ENCODE measurements around the gene TM7SF2.

The TM7SF2 gene

GRCh38 chr11:65087216-65087615 is 24.5 kb upstream of the TM7SF2 start:
- in situ Hi-C loops (cut with HindIII; ENCODE audit: low pct_ligation_motif_present, low pct_unique_long_range_greater_than_20kb, low sequenced_read_pairs) = no loop called here
- DNase-seq = no peak

GRCh38 chr11:65087827-65088226 is 23.8 kb upstream of the TM7SF2 start:
- in situ Hi-C loops (cut with HindIII; ENCODE audit: low pct_ligation_motif_present, low pct_unique_long_range_greater_than_20kb, low sequenced_read_pairs) = no loop called here
- DNase-seq = no peak

- in situ Hi-C loops (cut with HindIII; ENCODE audit: low pct_ligation_motif_present, low pct_unique_long_range_greater_than_20kb, low sequenced_read_pairs) = no loop called here
- DNase-seq = no peak
These were observed 22.1 kb upstream of the TM7SF2 start for GRCh38 chr11:65089621-65090020.

- in situ Hi-C loops (cut with HindIII; ENCODE audit: low pct_ligation_motif_present, low pct_unique_long_range_greater_than_20kb, low sequenced_read_pairs) = no loop called here
- no peak for DNase-seq
These were observed 21.0 kb upstream of the TM7SF2 start for GRCh38 chr11:65090628-65091027.

- DNase-seq = no peak
- in situ Hi-C loops (cut with HindIII; ENCODE audit: low pct_ligation_motif_present, low pct_unique_long_range_greater_than_20kb, low sequenced_read_pairs) = no loop called here
These were observed 16.2 kb upstream of the TM7SF2 start for GRCh38 chr11:65095427-65095826.

GRCh38 chr11:65095974-65096806 is 15.5 kb upstream of the TM7SF2 start, which contains the start of gene VPS51:
TSS of gene VPS51 (plus strand) at chr11:65096214. CDS start at chr11:65096251, 37 bp downstream.
- peak; percentile 81 for DNase-seq

GRCh38 chr11:65096926-65097325 is 14.7 kb upstream of the TM7SF2 start:
- no peak for DNase-seq
- in situ Hi-C loops (cut with HindIII; ENCODE audit: low pct_ligation_motif_present, low pct_unique_long_range_greater_than_20kb, low sequenced_read_pairs) = no loop called here

More at GRCh38 chr11:65095974-65096806, 15.5 kb upstream of the TM7SF2 start, which contains the start of gene VPS51:
- in situ Hi-C loops (cut with HindIII; ENCODE audit: low pct_ligation_motif_present, low pct_unique_long_range_greater_than_20kb, low sequenced_read_pairs) = no loop called here

- DNase-seq = no peak
- in situ Hi-C loops (cut with HindIII; ENCODE audit: low pct_ligation_motif_present, low pct_unique_long_range_greater_than_20kb, low sequenced_read_pairs) = no loop called here
These were observed 10.9 kb upstream of the TM7SF2 start for GRCh38 chr11:65100674-65101350.

- in situ Hi-C loops (cut with HindIII; ENCODE audit: low pct_ligation_motif_present, low pct_unique_long_range_greater_than_20kb, low sequenced_read_pairs) = no loop called here
- no peak for DNase-seq
These were observed 9.3 kb upstream of the TM7SF2 start for GRCh38 chr11:65102142-65103095.

- in situ Hi-C loops (cut with HindIII; ENCODE audit: low pct_ligation_motif_present, low pct_unique_long_range_greater_than_20kb, low sequenced_read_pairs) = no loop called here
- DNase-seq = no peak
These were observed 8.2 kb upstream of the TM7SF2 start for GRCh38 chr11:65103476-65103875.

GRCh38 chr11:65104628-65105027 is 7.0 kb upstream of the TM7SF2 start:
- DNase-seq = no peak
- in situ Hi-C loops (cut with HindIII; ENCODE audit: low pct_ligation_motif_present, low pct_unique_long_range_greater_than_20kb, low sequenced_read_pairs) = no loop called here

GRCh38 chr11:65107078-65107477 is 4.6 kb upstream of the TM7SF2 start:
- in situ Hi-C loops (cut with HindIII; ENCODE audit: low pct_ligation_motif_present, low pct_unique_long_range_greater_than_20kb, low sequenced_read_pairs) = no loop called here
- no peak for DNase-seq

- DNase-seq = no peak
- in situ Hi-C loops (cut with HindIII; ENCODE audit: low pct_ligation_motif_present, low pct_unique_long_range_greater_than_20kb, low sequenced_read_pairs) = no loop called here
These were observed 3.8 kb upstream of the TM7SF2 start for GRCh38 chr11:65107751-65108468.

- no peak for DNase-seq
- in situ Hi-C loops (cut with HindIII; ENCODE audit: low pct_ligation_motif_present, low pct_unique_long_range_greater_than_20kb, low sequenced_read_pairs) = no loop called here
These were observed 3.1 kb upstream of the TM7SF2 start for GRCh38 chr11:65108469-65109123.

- in situ Hi-C loops (cut with HindIII; ENCODE audit: low pct_ligation_motif_present, low pct_unique_long_range_greater_than_20kb, low sequenced_read_pairs) = no loop called here
- no peak for DNase-seq
These were observed 2.2 kb upstream of the TM7SF2 start for GRCh38 chr11:65109231-65110198.

- peak; percentile 76 for DNase-seq
These were observed 1.3 kb upstream of the TM7SF2 start for GRCh38 chr11:65110354-65110861.

More at GRCh38 chr11:65110354-65110861, 1.3 kb upstream of the TM7SF2 start:
- in situ Hi-C loops (cut with HindIII; ENCODE audit: low pct_ligation_motif_present, low pct_unique_long_range_greater_than_20kb, low sequenced_read_pairs) = no loop called here

Measured in ACHN (cell line).